ENCODE data around the gene CYYR1. TPM values are rescaled to one million over a fixed set of nuclear protein-coding genes. Genes with fewer than 3 reads are reported as not detected.

Gene CYYR1
- total RNA-seq, 1 experiment from 2014 or later = 13.6 TPM

DNA sequence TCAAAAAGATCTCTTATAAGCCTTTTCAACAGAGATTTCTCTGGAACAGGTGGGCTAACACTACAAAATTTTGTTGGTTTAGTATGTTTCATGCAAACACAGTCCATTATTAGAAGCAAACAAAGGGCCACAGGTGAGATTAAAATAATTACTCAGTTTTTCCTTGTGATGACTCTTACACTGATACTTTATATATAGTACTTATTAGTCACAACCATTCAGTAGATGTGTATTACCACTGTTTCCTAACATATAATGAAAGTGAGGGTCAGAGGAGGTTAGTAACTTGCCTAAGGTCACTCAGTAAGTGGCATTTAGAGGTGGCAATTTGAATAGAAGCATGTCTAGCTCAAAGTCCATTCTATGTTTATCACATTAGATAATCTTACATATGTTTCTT is 44.2 kb downstream of the CYYR1 start:
- Histone ChIP-seq H3K4ac (ENCODE audit: low read depth, low read length) (no peak overlapping the region), H3K9ac (ENCODE audit: extremely low read depth, insufficient read length, low read length) (no peak overlapping the region), H3K23ac (ENCODE audit: insufficient read length, low read depth, low read length) (no peak overlapping the region), H3K27ac (ENCODE audit: insufficient read length, low read depth, low read length) (no peak overlapping the region), H3K4me2 (ENCODE audit: insufficient read depth, insufficient read length, low read length) (no peak overlapping the region), H3K79me2 (ENCODE audit: insufficient read depth, low read length) (no peaks in the 10 kb centered on the region), H3K4me1 (ENCODE audit: insufficient read depth, low read length) (no peaks in the 10 kb centered on the region; the same call in 1 of the 2 replicates), H2AK5ac (ENCODE audit: insufficient read length, low read length) (no peak overlapping the region), H4K91ac (ENCODE audit: insufficient read length, low read depth, low read length) (no peak overlapping the region), H3K18ac (ENCODE audit: insufficient read length, low read depth, low read length) (no peak overlapping the region), H3K14ac (ENCODE audit: insufficient read depth, low read length) (no peak overlapping the region), H3K9me3 (ENCODE audit: control insufficient read depth, low read depth, low read length) (no peaks in the 10 kb centered on the region), H3K23me2 (ENCODE audit: insufficient read length, low read depth, low read length, poor library complexity, severe bottlenecking) (no peaks in the 10 kb centered on the region), H4K20me1 (ENCODE audit: control insufficient read depth, insufficient read depth, insufficient read length) (no peaks in the 10 kb centered on the region), H4K5ac (ENCODE audit: insufficient read length, low read depth, low read length) (no peak overlapping the region), H4K8ac (replicated peaks; ENCODE audit: insufficient read length, low read depth, low read length) (no peak overlapping the region), H2AFZ (ENCODE audit: low read length) (no peak overlapping the region), H2BK12ac (ENCODE audit: insufficient read length, low read depth, low read length) (no peak overlapping the region), H2BK20ac (ENCODE audit: low read depth, low read length, poor library complexity, severe bottlenecking) (no peak overlapping the region), H2BK5ac (ENCODE audit: insufficient read length, low read length) (no peak overlapping the region), H2BK120ac (ENCODE audit: low read depth, low read length, poor library complexity, severe bottlenecking) (no peak overlapping the region), H2BK15ac (ENCODE audit: low read depth, low read length) (no peak overlapping the region), H3K56ac (ENCODE audit: insufficient read length, low read depth, low read length) (no peak overlapping the region), H3K79me1 (ENCODE audit: insufficient read depth, low read depth, low read length, poor library complexity, severe bottlenecking) (no peaks in the 10 kb centered on the region), H3K27me3 (ENCODE audit: insufficient read depth, low read length) (no peaks in the 10 kb centered on the region), H3T11ph (ENCODE audit: low read length) (no peak overlapping the region)
- H3K27me3 Mint-ChIP-seq (ENCODE audit: low read depth) = no peaks in the 10 kb centered on the region
- no peaks in the 10 kb centered on the region for H3K9me3 Mint-ChIP-seq
- peaks cover 5% of the 10 kb centered on the region in 2 experiments for H3K4me1 Mint-ChIP-seq
- TF ChIP-seq CTCF (conservative IDR thresholded peaks at IDR 0.05) = no peak
- H3K27ac Mint-ChIP-seq = no peak overlapping the region
- peaks cover 3 to 9% (median 7%) of the 10 kb centered on the region in 3 experiments; a peak in 4 of 7 replicates for H3K36me3 Mint-ChIP-seq (ENCODE audit: insufficient read depth in 1 of 3, low read depth in 3 of 3)
- no peak for DNase-seq
- no peak overlapping the region for H3K4me3 Mint-ChIP-seq
